HG03039 (cell line): ENCODE data around the gene FCHSD1.
A peak's percentile ranks its signal among the peaks of the same experiment; 100 is the strongest.
"Not testable (repeated sequence)": the region's sequence is repeated elsewhere in the genome, so short reads cannot be mapped to it uniquely, and the experiment has no call there.

Experiments used
- ATAC-seq: cut with Tn5 transposase; IDR thresholded peaks from one replicate; pipeline ENCODE4 v1.9.1; 2021; ENCODE audit warnings: mild to moderate bottlenecking, moderate library complexity; ENCODE audit not compliant: unreplicated experiment

FCHSD1 gene

GRCh38 chr5:141618030-141618803 is 33.0 kb downstream of the FCHSD1 start:
- ATAC-seq, result peak; percentile 16

- ATAC-seq, result no peak
Measured at GRCh38 chr5:141617682-141618029, 33.6 kb downstream of the FCHSD1 start.

- no peak for ATAC-seq
Measured at GRCh38 chr5:141617128-141617527, 34.1 kb downstream of the FCHSD1 start.

GRCh38 chr5:141615991-141616720 is 35.1 kb downstream of the FCHSD1 start:
- no peak for ATAC-seq

- ATAC-seq, result no peak
Measured at GRCh38 chr5:141613344-141613743, 37.9 kb downstream of the FCHSD1 start.

GRCh38 chr5:141611289-141611688 is 39.9 kb downstream of the FCHSD1 start:
- ATAC-seq, result no peak

GRCh38 chr5:141609921-141610320 is 41.3 kb downstream of the FCHSD1 start:
- ATAC-seq, result not testable (repeated sequence)

- ATAC-seq, result no peak
Measured at GRCh38 chr5:141609044-141609443, 42.2 kb downstream of the FCHSD1 start.

GRCh38 chr5:141608557-141608956 is 42.7 kb downstream of the FCHSD1 start:
- ATAC-seq, result no peak

GRCh38 chr5:141608046-141608445 is 43.2 kb downstream of the FCHSD1 start:
- no peak for ATAC-seq

GRCh38 chr5:141605523-141606277 is 45.5 kb downstream of the FCHSD1 start:
- ATAC-seq, result peak; percentile 94

GRCh38 chr5:141603923-141604717 is 47.1 kb downstream of the FCHSD1 start:
- no peak for ATAC-seq

GRCh38 chr5:141602606-141603005 is 48.6 kb downstream of the FCHSD1 start:
- no peak for ATAC-seq

- ATAC-seq, result no peak
Measured at GRCh38 chr5:141598391-141599345, 52.5 kb downstream of the FCHSD1 start.

GRCh38 chr5:141597814-141598213 is 53.4 kb downstream of the FCHSD1 start:
- ATAC-seq, result no peak

GRCh38 chr5:141597394-141597793 is 53.8 kb downstream of the FCHSD1 start:
- ATAC-seq, result no peak

- no peak for ATAC-seq
Measured at GRCh38 chr5:141596867-141597266, 54.4 kb downstream of the FCHSD1 start.

GRCh38 chr5:141590127-141590526 is 61.1 kb downstream of the FCHSD1 start:
- ATAC-seq, result no peak
